A549 (cell line): ENCODE results near the gene AARSD1.

Experiments
- CTCF ChIP-seq: fragments of >200 bp; sonication (Bioruptor Twin); formaldehyde crosslinking; IDR thresholded peaks from 3 replicates; pipeline ENCODE4 v1.5.1; 2016
- HDAC2 ChIP-seq: fragments of 200-600 bp; sonication (generic); IDR thresholded peaks from 2 replicates; pipeline ENCODE4 v1.6.1; 2016
- MAFK ChIP-seq: fragments of 450-650 bp; IDR thresholded peaks from 2 replicates; pipeline ENCODE4 v1.6.1; 2014; ENCODE audit not compliant: partially characterized antibody
- POLR2A ChIP-seq: IDR thresholded peaks from 2 replicates; pipeline ENCODE4 v1.6.1; 2012; ENCODE audit warnings: mild to moderate bottlenecking, low read length
- POLR2AphosphoS2 ChIP-seq: conservative IDR thresholded peaks from 2 replicates; pipeline ENCODE4 v1.6.1; 2012; ENCODE audit warnings: low read length, improper control_type of control experiment, inconsistent platforms
- RAD21 ChIP-seq, 2 experiments: fragments of >200 bp in 1 of 2; sonication (Bioruptor Twin) in 1 of 2; formaldehyde crosslinking in 1 of 2; IDR thresholded peaks in 1 of 2; conservative IDR thresholded peaks in 1 of 2; 2 replicates in 1 of 2; 3 replicates in 1 of 2; pipeline ENCODE4 v1.6.1; 2012 to 2018; ENCODE audit warnings: inconsistent platforms in 1 of 2
- RCOR1 ChIP-seq: fragments of 150-350 bp; IDR thresholded peaks from 2 replicates; pipeline ENCODE4 v1.6.1; 2014; ENCODE audit warnings: antibody characterized with exemption, low read length, low read depth
- RNF2 ChIP-seq: fragments of 200-600 bp; sonication (generic); IDR thresholded peaks from 2 replicates; pipeline ENCODE4 v1.6.1; 2016; ENCODE audit warnings: low read depth, mild to moderate bottlenecking, antibody characterized with exemption, moderate library complexity, borderline replicate concordance
- TF ChIP-seq, protein P1 (sequence below): fragments of 200-600 bp; sonication (generic); IDR thresholded peaks from 2 replicates; pipeline ENCODE4 v1.6.1; 2016; ENCODE audit warnings: antibody characterized with exemption, mild to moderate bottlenecking, moderate library complexity

- no peak for TF ChIP-seq POLR2AphosphoS2
- TF ChIP-seq CTCF: no peak
- no peak for TF ChIP-seq MAFK
- no peak for TF ChIP-seq HDAC2
- TF ChIP-seq, protein P1, sequence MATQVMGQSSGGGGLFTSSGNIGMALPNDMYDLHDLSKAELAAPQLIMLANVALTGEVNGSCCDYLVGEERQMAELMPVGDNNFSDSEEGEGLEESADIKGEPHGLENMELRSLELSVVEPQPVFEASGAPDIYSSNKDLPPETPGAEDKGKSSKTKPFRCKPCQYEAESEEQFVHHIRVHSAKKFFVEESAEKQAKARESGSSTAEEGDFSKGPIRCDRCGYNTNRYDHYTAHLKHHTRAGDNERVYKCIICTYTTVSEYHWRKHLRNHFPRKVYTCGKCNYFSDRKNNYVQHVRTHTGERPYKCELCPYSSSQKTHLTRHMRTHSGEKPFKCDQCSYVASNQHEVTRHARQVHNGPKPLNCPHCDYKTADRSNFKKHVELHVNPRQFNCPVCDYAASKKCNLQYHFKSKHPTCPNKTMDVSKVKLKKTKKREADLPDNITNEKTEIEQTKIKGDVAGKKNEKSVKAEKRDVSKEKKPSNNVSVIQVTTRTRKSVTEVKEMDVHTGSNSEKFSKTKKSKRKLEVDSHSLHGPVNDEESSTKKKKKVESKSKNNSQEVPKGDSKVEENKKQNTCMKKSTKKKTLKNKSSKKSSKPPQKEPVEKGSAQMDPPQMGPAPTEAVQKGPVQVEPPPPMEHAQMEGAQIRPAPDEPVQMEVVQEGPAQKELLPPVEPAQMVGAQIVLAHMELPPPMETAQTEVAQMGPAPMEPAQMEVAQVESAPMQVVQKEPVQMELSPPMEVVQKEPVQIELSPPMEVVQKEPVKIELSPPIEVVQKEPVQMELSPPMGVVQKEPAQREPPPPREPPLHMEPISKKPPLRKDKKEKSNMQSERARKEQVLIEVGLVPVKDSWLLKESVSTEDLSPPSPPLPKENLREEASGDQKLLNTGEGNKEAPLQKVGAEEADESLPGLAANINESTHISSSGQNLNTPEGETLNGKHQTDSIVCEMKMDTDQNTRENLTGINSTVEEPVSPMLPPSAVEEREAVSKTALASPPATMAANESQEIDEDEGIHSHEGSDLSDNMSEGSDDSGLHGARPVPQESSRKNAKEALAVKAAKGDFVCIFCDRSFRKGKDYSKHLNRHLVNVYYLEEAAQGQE: no peak
- no peak for TF ChIP-seq RAD21 (conservative IDR thresholded peaks at IDR 0.05 in 1 of 2, IDR thresholded peaks at IDR 0.05 in 1 of 2)
- TF ChIP-seq RNF2: no peak
- no peak for TF ChIP-seq POLR2A
- no peak for TF ChIP-seq RCOR1
Observed at GRCh38 chr17:42906772-42907446, 57.3 kb downstream of the AARSD1 start.
